Mammary epithelial cell (primary cell): ENCODE data around the gene CCL4.

Experiments used
- CTCF ChIP-seq, 2 donors: IDR thresholded peaks in 1 of 2; conservative IDR thresholded peaks in 1 of 2; 2 replicates each; pipeline ENCODE4 v1.5.1; 2011 to 2012; ENCODE audit warnings: inconsistent platforms in 2 of 2, low read length in 2 of 2, mild to moderate bottlenecking in 2 of 2, control low read depth in 1 of 2, low read depth in 1 of 2; ENCODE audit not compliant: insufficient read depth in 1 of 2; ENCODE audit errors: extremely low read depth in 1 of 2
- EZH2 ChIP-seq: IDR thresholded peaks from 2 replicates; pipeline ENCODE4 v1.6.1; 2012; ENCODE audit warnings: low read length, inconsistent platforms, borderline replicate concordance

GRCh38 chr17:36055171-36055570 is 48.5 kb upstream of the CCL4 start:
- TF ChIP-seq CTCF (conservative IDR thresholded peaks at IDR 0.05 in 1 of 2, IDR thresholded peaks at IDR 0.05 in 1 of 2; ENCODE audit: extremely low read depth in 1 of 2, insufficient read depth in 1 of 2, low read depth in 1 of 2, low read length in 2 of 2): no peak
- no peak for TF ChIP-seq EZH2
